IMR-90 (cell line): ENCODE data around the gene PLEKHA8.

Experiments used
- CEBPB ChIP-seq: IDR thresholded peaks from 2 replicates; pipeline ENCODE4 v1.6.1; 2012; ENCODE audit warnings: low read depth, low read length, improper control_type of control experiment
- MAFK ChIP-seq: IDR thresholded peaks from 2 replicates; pipeline ENCODE4 v1.6.1; 2012; ENCODE audit warnings: low read depth, low read length, improper control_type of control experiment
- POLR2A ChIP-seq: IDR thresholded peaks from 2 replicates; pipeline ENCODE4 v1.6.1; 2012; ENCODE audit warnings: mild to moderate bottlenecking, low read depth, low read length
- RFX5 ChIP-seq: IDR thresholded peaks from 2 replicates; pipeline ENCODE4 v1.8.0; 2012; ENCODE audit warnings: low read depth, mild to moderate bottlenecking, low read length, moderate library complexity
- SMC3 ChIP-seq: fragments of 150-350 bp; IDR thresholded peaks from 2 replicates; pipeline ENCODE4 v1.6.1; 2016; ENCODE audit warnings: low read depth, mild to moderate bottlenecking, antibody characterized with exemption, low read length, moderate library complexity
- TF ChIP-seq, protein P1 (sequence below): conservative IDR thresholded peaks from 2 replicates; pipeline ENCODE4 v1.5.1; 2012; ENCODE audit warnings: mild to moderate bottlenecking, low read depth, low read length, improper control_type of control experiment
- TF ChIP-seq, protein P2 (sequence below): fragments of 150-350 bp; IDR thresholded peaks from 2 replicates; pipeline ENCODE4 v1.6.1; 2017; ENCODE audit warnings: mild to moderate bottlenecking, antibody characterized with exemption, low read length, low read depth

GRCh38 chr7:30028216-30028748 lies at the start of gene PLEKHA8:
- TF ChIP-seq MAFK (no peak), POLR2A (no peak), CEBPB (no peak), SMC3 (no peak), RFX5 (no peak)
- TF ChIP-seq, protein P1, sequence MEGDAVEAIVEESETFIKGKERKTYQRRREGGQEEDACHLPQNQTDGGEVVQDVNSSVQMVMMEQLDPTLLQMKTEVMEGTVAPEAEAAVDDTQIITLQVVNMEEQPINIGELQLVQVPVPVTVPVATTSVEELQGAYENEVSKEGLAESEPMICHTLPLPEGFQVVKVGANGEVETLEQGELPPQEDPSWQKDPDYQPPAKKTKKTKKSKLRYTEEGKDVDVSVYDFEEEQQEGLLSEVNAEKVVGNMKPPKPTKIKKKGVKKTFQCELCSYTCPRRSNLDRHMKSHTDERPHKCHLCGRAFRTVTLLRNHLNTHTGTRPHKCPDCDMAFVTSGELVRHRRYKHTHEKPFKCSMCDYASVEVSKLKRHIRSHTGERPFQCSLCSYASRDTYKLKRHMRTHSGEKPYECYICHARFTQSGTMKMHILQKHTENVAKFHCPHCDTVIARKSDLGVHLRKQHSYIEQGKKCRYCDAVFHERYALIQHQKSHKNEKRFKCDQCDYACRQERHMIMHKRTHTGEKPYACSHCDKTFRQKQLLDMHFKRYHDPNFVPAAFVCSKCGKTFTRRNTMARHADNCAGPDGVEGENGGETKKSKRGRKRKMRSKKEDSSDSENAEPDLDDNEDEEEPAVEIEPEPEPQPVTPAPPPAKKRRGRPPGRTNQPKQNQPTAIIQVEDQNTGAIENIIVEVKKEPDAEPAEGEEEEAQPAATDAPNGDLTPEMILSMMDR = no peak
- TF ChIP-seq, protein P2, sequence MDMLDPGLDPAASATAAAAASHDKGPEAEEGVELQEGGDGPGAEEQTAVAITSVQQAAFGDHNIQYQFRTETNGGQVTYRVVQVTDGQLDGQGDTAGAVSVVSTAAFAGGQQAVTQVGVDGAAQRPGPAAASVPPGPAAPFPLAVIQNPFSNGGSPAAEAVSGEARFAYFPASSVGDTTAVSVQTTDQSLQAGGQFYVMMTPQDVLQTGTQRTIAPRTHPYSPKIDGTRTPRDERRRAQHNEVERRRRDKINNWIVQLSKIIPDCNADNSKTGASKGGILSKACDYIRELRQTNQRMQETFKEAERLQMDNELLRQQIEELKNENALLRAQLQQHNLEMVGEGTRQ = no peak
